Measurements from ENCODE around the gene ST3GAL6. TPM values are rescaled to one million over a fixed set of nuclear protein-coding genes. Genes with fewer than 3 reads are reported as not detected.

The ST3GAL6 gene
- total and polyA plus RNA-seq, 2 of the 13 experiments (the other 11 are each of a cell fraction or from before 2014, with no cell fraction given) = 17.5 to 23.2 TPM

GRCh38 chr3:98812851-98813374 lies 49.8 kb downstream of the ST3GAL6 start:
- no peak overlapping the region for H3K27ac ChIP-seq (ENCODE audit: extremely low read length, insufficient read depth, low read length)
- ATAC-seq (peak; percentile 96), DNase-seq (ENCODE audit: low spot score) (peak; percentile 82), FAIRE-seq (peak; percentile 18)
- peaks cover 26% of the 10 kb centered on the region for H3K4me1 ChIP-seq (ENCODE audit: insufficient read depth, low read length)
- no peak overlapping the region for H3K9ac ChIP-seq (ENCODE audit: insufficient read depth, low read depth, low read length)
- H3K4me2 ChIP-seq (ENCODE audit: low read depth, low read length) = no peak overlapping the region
- no peaks in the 10 kb centered on the region; a peak in 1 of 5 replicates for H3K27me3 ChIP-seq (ENCODE audit: control insufficient read depth in 1 of 2, insufficient read depth in 2 of 2, low read length in 2 of 2)
- no TSS peak for BruUV-seq (replicated peaks)
- POLR2A ChIA-PET = no interaction called here
- H2AFZ ChIP-seq (ENCODE audit: low read length) = no peak overlapping the region
- H3K9me3 ChIP-seq (ENCODE audit: low read length) = no peaks in the 10 kb centered on the region
- in situ Hi-C loops (cut with HindIII; ENCODE audit: extremely low pct_ligation_motif_present, low pct_unique_long_range_greater_than_20kb) (loop anchor here (5.0 kb wide), 1 partner anchor 211 kb away; no protein-coding TSS in a partner anchor), intact Hi-C loops (cut with micrococcal nuclease; ENCODE audit: unreplicated experiment) (loop anchor here (1.0 to 10.0 kb wide), 4 partner anchors 16 to 288 kb away; partner anchors contain the start of gene CLDND1)
- CTCF ChIA-PET (ENCODE audit: low intra/inter-chr PET ratio, low total read pairs) = interaction anchor here (1.2 to 2.8 kb wide), 4 partner anchors 131 to 214 kb away, joined by 4 to 24 read pairs (median 6); no protein-coding TSS in a partner anchor
- H3K79me2 ChIP-seq (ENCODE audit: insufficient read depth, low read length) = no peaks in the 10 kb centered on the region
- no peaks in the 10 kb centered on the region for H4K20me1 ChIP-seq (ENCODE audit: insufficient read depth, low read length)
- peaks cover 1 to 26% of the 10 kb centered on the region in 2 experiments; a peak in 3 of 5 replicates for H3K36me3 ChIP-seq (replicated peaks in 1 of 2; ENCODE audit: control insufficient read depth in 1 of 2, insufficient read depth in 2 of 2, low read length in 2 of 2)
- no peak overlapping the region for H3K4me3 ChIP-seq (replicated peaks in 1 of 3; ENCODE audit: insufficient read depth in 1 of 3, low read depth in 2 of 3, low read length in 3 of 3)
- WGBS (ENCODE audit: low lambda C conversion rate) = 8% methylated on average over 5 of the region's 5 CpGs
- 0 out of 2 replicates have a peak, but pooled peaks have one; percentile 25 for TF ChIP-seq ZNF772 (CRISPR knock-in tag; IDR thresholded peaks at IDR 0.05)
- peak; percentile 55 for TF ChIP-seq PHF5A (CRISPR knock-in tag; IDR thresholded peaks at IDR 0.05; ENCODE audit: low read depth, unreplicated experiment)
- no peak for TF ChIP-seq IKZF4 (CRISPR knock-in tag; IDR thresholded peaks at IDR 0.05; ENCODE audit: borderline replicate concordance, low read depth, not compliant biosample characterization)
- TF ChIP-seq DNMT3B (CRISPR knock-in tag; conservative IDR thresholded peaks at IDR 0.05) = no peak
- 0 out of 2 replicates have a peak, but pooled peaks have one; percentile 44 for TF ChIP-seq IRF2 (CRISPR knock-in tag; IDR thresholded peaks at IDR 0.05)
- TF ChIP-seq ZFX (CRISPR knock-in tag; IDR thresholded peaks at IDR 0.05; ENCODE audit: low read depth) = no peak
- TF ChIP-seq RCOR2 (CRISPR knock-in tag; IDR thresholded peaks at IDR 0.05) = peak; percentile 72; the same call in 1 of the 2 replicates
- TF ChIP-seq KAT2B (IDR thresholded peaks at IDR 0.05; ENCODE audit: borderline replicate concordance, low read depth, low read length) = no peak
- no peak for TF ChIP-seq SSRP1 (CRISPR knock-in tag; IDR thresholded peaks at IDR 0.05)
- no peak for TF ChIP-seq ZBTB26 (CRISPR knock-in tag; IDR thresholded peaks at IDR 0.05; ENCODE audit: borderline replicate concordance)
- TF ChIP-seq, protein P1, sequence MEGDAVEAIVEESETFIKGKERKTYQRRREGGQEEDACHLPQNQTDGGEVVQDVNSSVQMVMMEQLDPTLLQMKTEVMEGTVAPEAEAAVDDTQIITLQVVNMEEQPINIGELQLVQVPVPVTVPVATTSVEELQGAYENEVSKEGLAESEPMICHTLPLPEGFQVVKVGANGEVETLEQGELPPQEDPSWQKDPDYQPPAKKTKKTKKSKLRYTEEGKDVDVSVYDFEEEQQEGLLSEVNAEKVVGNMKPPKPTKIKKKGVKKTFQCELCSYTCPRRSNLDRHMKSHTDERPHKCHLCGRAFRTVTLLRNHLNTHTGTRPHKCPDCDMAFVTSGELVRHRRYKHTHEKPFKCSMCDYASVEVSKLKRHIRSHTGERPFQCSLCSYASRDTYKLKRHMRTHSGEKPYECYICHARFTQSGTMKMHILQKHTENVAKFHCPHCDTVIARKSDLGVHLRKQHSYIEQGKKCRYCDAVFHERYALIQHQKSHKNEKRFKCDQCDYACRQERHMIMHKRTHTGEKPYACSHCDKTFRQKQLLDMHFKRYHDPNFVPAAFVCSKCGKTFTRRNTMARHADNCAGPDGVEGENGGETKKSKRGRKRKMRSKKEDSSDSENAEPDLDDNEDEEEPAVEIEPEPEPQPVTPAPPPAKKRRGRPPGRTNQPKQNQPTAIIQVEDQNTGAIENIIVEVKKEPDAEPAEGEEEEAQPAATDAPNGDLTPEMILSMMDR (CRISPR knock-in tag; IDR thresholded peaks at IDR 0.05) = peak; percentile 60
- TF ChIP-seq PAX8 (CRISPR knock-in tag; IDR thresholded peaks at IDR 0.05; ENCODE audit: borderline replicate concordance) = no peak
- no peak for TF ChIP-seq EEA1 (CRISPR knock-in tag; IDR thresholded peaks at IDR 0.05; ENCODE audit: borderline replicate concordance)
- TF ChIP-seq ZNF510 (CRISPR knock-in tag; IDR thresholded peaks at IDR 0.05; ENCODE audit: low read depth) = no peak
- TF ChIP-seq, protein P2, sequence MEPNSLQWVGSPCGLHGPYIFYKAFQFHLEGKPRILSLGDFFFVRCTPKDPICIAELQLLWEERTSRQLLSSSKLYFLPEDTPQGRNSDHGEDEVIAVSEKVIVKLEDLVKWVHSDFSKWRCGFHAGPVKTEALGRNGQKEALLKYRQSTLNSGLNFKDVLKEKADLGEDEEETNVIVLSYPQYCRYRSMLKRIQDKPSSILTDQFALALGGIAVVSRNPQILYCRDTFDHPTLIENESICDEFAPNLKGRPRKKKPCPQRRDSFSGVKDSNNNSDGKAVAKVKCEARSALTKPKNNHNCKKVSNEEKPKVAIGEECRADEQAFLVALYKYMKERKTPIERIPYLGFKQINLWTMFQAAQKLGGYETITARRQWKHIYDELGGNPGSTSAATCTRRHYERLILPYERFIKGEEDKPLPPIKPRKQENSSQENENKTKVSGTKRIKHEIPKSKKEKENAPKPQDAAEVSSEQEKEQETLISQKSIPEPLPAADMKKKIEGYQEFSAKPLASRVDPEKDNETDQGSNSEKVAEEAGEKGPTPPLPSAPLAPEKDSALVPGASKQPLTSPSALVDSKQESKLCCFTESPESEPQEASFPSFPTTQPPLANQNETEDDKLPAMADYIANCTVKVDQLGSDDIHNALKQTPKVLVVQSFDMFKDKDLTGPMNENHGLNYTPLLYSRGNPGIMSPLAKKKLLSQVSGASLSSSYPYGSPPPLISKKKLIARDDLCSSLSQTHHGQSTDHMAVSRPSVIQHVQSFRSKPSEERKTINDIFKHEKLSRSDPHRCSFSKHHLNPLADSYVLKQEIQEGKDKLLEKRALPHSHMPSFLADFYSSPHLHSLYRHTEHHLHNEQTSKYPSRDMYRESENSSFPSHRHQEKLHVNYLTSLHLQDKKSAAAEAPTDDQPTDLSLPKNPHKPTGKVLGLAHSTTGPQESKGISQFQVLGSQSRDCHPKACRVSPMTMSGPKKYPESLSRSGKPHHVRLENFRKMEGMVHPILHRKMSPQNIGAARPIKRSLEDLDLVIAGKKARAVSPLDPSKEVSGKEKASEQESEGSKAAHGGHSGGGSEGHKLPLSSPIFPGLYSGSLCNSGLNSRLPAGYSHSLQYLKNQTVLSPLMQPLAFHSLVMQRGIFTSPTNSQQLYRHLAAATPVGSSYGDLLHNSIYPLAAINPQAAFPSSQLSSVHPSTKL (CRISPR knock-in tag; IDR thresholded peaks at IDR 0.05) = peak; percentile 89
- no peak for TF ChIP-seq ZNF616 (CRISPR knock-in tag; IDR thresholded peaks at IDR 0.05; ENCODE audit: low read depth)
- TF ChIP-seq RXRA (CRISPR knock-in tag; IDR thresholded peaks at IDR 0.05) = peak; percentile 47; the same call in 1 of the 2 replicates
- TF ChIP-seq ZSCAN29 (CRISPR knock-in tag; conservative IDR thresholded peaks at IDR 0.05) = no peak
